Ureter (tissue), 1 donor: Measurements from ENCODE around the gene ADAMTS18. TPM values are rescaled to one million over a fixed set of nuclear protein-coding genes. Genes with fewer than 3 reads are reported as not detected.
"Not testable (repeated sequence)": the region's sequence is repeated elsewhere in the genome, so short reads cannot be mapped to it uniquely, and the experiment has no call there.

Source experiments
- DNase-seq: peaks from one replicate; pipeline ENCODE4 v3.0.0-alpha.2; 2020; ENCODE audit warnings: low spot score
- total RNA-seq: library from RNA; stranded (reverse); gene quantifications from one replicate; pipeline ENCODE4 v1.2.4, GENCODE V29; 2023
- donor health status: DM: yes; HTN: yes; CAD: no.

The ADAMTS18 gene
- total RNA-seq, 1 donor from 2014 or later, result not detected

- no peak for DNase-seq
These were observed 152.5 kb downstream of the ADAMTS18 start for GRCh38 chr16:77282345-77282744.

GRCh38 chr16:77279316-77279715 is 155.5 kb downstream of the ADAMTS18 start:
- not testable (repeated sequence) for DNase-seq

- no peak for DNase-seq
These were observed 157.3 kb downstream of the ADAMTS18 start for GRCh38 chr16:77277571-77277970.

GRCh38 chr16:77277141-77277540 is 157.7 kb downstream of the ADAMTS18 start:
- no peak for DNase-seq

- no peak for DNase-seq
These were observed 158.2 kb downstream of the ADAMTS18 start for GRCh38 chr16:77276661-77277060.

- not testable (repeated sequence) for DNase-seq
These were observed 159.5 kb downstream of the ADAMTS18 start for GRCh38 chr16:77275303-77275702.

- no peak for DNase-seq
These were observed 161.0 kb downstream of the ADAMTS18 start for GRCh38 chr16:77273815-77274214.

GRCh38 chr16:77271532-77272426 is 163.1 kb downstream of the ADAMTS18 start:
- no peak for DNase-seq

- DNase-seq, result not testable (repeated sequence)
These were observed 168.6 kb downstream of the ADAMTS18 start for GRCh38 chr16:77266185-77266584.

- DNase-seq, result no peak
These were observed 171.9 kb downstream of the ADAMTS18 start for GRCh38 chr16:77262971-77263370.

GRCh38 chr16:77250400-77250799 is 184.4 kb downstream of the ADAMTS18 start:
- DNase-seq, result no peak

GRCh38 chr16:77246150-77246549 is 188.7 kb downstream of the ADAMTS18 start:
- no peak for DNase-seq

- not testable (repeated sequence) for DNase-seq
These were observed 192.4 kb downstream of the ADAMTS18 start for GRCh38 chr16:77242471-77242870.

- DNase-seq, result no peak
These were observed 196.2 kb downstream of the ADAMTS18 start for GRCh38 chr16:77238593-77238992.

- peak; percentile 88 for DNase-seq
These were observed 198.7 kb downstream of the ADAMTS18 start for GRCh38 chr16:77236063-77236511.

- no peak for DNase-seq
These were observed 200.2 kb downstream of the ADAMTS18 start for GRCh38 chr16:77234611-77235010.

- no peak for DNase-seq
These were observed 200.9 kb downstream of the ADAMTS18 start for GRCh38 chr16:77233799-77234519.

Other genes with a start within 250 kb of the ADAMTS18 start
- 58.7 TPM for gene MON1B, start 243.8 kb downstream of the ADAMTS18 start, total RNA-seq
- 7.5 TPM for gene SYCE1L, start 235.6 kb downstream of the ADAMTS18 start, total RNA-seq